Activated naive CD4-positive, alpha-beta T cell (primary cell): ENCODE data around the gene SIRT5.

Experiments
- DNase-seq, 4 experiments: peaks; one replicate each; lab custom pipeline; 2025; lab: John Stamatoyannopoulos, UW

The SIRT5 gene

DNA sequence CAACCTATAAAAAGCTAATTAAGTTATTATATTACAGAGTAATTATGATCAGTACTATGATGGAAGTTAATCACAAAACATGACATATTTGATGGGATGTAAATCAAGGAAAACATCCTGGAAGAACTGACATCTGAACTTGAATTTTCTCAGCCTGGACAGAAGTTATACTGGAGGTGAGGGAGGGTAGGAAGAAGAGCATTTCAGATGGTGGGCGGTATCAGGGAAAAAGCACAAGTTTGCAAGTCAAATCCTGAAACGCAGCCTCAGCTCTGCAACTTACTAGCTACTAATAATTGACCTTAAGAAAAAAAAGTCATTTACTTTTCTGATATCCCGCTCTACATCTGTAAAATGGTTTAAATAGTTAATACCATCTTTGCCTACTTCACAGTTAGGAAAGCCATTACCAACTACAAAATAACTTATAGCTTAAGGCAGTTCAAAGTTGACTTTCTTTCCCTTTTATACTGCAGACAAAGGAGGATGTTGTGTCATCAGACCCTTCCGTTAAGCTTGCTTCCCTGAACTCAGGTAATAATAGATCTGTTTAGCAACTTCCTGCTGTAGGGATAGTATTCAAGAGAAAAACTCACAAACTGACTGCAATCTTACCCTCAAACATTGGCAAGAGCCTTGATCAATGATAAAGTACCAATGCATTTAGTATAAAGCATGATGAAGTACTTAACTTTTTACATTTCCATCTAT is 61.7 kb downstream of the SIRT5 start:
- DNase-seq, result no peak

DNA sequence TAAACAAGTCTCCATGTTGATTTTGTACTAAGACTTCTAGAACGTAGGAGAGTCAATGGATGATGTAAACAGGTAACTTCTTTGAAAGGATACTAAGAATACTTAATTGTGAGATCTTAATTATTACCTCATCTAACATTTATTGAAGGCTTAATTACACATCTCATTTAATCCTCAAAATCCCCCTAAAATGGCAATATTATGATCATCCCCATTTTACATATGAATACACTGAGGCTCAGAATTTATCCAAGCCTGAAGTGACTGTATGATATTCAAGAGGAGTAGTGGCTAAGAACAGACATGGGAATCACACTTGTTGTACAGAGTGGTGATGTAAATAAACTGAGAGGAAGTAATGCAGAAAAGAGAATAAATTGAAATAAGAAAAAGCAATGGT is 63.6 kb downstream of the SIRT5 start:
- DNase-seq, result no peak

DNA sequence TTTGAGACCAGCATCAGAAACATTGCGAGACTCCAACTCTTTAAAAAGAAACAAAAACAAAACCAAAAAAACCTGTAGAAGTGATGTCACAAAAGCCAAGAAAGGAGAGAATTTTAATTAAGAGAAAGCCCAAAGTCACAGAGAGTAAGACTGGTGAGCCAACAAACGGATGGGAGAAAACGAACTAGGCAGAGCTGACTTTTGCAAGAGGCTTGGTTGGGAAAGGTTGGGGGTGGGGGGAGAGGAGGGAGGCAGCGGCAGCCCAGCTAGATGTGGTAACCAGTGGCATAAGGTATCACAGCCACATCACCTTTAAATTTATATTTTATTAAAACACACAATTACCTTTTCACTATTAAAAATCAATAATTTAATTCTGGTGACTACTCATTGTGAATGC is 64.2 kb downstream of the SIRT5 start:
- no peak for DNase-seq

DNA sequence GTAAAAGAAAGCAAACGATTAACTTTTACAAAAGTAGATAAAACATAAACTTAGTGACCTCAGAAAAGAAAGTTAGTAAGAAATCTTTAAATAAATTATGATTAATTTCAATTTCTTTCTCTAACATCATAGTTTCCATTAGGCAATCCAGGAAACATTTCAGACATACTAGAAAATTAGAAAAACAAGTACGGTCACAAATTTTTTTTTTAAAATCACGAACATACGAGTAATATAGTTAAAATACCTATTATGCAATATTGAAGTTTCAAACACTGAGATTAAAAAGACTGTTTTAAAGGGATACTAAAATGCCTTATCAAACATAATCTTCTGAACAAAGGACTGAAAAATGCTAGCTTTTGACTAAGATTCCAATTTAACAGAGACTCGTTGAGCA is 66.9 kb downstream of the SIRT5 start:
- no peak for DNase-seq

DNA sequence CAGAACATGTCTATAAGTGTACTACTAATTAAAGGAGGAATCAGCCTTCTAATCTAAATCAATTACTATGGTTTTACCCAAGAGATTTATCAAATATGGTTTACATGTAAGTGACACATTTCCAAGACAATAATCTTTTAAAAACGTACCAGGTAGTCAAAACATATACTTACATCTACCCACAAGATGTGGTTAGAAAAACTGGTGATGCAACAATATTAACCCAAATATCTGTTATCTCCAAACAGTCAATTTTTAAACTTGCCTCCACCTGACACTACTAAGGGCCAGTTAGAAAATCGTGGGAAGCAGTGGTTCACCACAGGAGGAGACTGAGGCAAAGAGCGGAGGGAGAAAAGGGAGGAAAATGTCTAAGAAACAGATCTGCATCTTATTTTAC is 68.7 kb downstream of the SIRT5 start:
- no peak for DNase-seq

DNA sequence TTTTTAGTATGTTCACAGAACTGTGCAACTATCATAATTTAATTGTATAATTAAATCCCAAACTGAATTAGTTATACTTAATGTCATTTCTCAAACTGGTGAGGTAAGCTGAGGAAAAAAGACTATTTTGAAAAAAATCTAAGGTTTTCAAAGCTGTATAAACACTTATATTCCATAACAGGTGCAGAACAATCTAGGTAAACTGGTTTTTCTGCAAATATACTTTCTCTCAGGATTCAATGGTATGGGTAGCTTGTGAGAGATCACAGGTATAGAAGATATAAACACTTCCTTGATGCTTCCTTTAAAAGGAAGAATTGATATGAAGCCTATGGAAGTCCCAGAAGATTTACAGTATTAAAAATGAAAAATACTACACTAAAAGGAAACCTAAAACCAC is 74.4 kb downstream of the SIRT5 start:
- no peak for DNase-seq

DNA sequence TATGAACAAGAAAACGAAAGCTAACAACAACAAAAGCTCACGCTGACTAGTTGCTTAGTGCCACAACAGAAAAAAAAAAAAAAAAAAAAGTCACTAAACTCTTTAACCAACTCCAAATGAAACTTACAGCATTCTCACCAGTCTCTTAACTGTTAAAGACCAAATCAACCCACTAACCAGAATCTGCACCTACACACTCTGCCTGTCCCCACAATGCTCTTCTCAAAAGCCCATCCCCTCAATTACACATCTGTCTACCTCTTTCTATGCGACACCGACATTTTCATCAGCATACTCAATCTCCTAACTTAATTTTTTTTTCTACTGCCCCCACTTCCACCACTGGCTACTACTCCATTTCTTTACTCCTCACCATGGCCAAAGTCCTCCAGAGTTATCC is 75.0 kb downstream of the SIRT5 start:
- no peak for DNase-seq

DNA sequence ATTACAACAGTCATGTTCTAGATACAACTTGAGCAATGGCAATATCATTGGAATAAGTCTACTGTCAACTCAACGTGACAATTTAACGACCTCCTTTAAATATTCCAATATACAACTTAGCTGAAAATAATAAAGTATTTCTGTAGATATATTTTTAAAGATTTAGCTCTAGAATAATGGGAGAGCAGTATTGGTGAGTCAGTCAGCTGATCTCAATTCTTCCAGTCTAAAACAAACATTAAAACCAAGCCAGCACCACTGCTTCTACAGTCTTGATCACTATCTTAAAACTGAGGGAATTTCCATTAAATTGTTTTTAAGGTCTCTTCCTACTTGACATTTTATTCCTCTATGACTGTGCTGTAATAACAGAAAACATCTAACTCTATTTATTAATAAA is 78.9 kb downstream of the SIRT5 start:
- no peak for DNase-seq

DNA sequence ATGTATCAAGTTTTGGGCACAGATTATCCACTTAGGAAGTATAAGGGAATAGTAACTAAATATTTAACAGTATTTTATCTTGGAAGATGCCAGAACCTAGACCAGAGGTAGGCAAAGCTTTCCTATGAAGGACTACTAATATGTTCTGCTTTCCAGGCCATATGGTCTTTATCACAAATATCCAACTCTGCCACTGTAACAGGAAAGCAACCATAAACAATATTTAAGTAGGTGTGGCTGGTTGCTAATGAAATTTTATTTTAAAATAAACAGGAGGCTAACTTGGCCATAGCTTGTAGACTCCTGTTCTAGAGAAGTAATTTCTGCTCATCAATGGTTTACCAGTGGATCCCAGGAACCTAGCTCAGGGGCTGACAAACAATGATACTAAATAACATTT is 80.1 kb downstream of the SIRT5 start:
- no peak for DNase-seq

DNA sequence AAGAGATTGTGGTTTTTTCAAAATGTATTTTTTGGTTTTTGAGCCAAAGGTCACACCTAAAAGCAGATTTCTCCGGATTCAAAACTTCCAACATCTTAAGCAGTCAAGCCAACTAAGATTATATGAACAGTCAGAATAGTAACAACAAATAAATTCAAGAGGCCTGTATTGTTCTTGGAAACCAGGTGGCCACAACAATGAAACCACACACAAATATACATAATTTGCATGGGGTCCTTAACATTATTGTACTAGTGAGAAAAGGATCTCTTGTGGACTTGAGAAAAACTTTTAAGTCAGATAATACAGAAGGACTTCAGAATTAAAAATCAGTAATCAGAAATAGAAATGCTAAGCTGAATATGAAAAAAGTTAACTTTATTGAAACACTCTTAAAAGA is 81.3 kb downstream of the SIRT5 start:
- DNase-seq, result no peak

DNA sequence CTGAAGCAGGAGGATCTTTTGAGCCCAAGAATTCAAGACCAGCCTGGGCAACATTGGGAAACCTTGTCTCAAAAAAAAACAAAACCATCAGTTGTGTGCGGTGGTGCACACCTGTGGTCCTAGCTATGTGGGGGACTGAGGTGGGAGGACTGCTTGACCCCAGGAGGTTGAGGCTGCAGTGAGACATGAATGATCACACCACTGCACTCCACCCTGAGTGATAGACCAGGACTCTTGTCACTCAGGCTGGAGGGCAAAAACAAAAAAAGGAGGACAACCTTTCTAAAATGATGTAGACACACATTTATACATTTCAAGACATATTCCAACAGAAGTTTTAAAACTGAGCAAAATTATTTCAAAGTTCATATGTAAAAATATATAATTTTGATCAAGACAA is 85.9 kb downstream of the SIRT5 start:
- DNase-seq, result no peak

DNA sequence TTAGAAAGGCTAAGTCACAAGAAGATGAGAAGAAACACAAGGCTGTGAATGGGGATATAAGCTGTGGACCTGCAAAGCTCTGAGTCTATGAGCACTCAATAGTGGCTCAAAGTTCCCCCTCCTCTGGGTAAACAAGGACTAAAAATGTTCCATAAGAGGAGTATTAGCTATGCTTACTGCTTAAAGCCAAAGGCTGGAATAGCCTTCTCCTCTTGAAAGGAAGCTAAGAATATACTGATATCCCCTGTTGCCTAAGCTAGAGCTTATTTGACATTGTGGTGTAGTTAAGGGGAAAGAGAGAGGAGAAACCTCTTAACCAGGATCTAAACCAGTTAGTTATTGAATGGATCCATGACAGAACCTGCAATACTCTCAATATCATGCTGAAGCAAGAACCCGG is 86.5 kb downstream of the SIRT5 start:
- no peak for DNase-seq

DNA sequence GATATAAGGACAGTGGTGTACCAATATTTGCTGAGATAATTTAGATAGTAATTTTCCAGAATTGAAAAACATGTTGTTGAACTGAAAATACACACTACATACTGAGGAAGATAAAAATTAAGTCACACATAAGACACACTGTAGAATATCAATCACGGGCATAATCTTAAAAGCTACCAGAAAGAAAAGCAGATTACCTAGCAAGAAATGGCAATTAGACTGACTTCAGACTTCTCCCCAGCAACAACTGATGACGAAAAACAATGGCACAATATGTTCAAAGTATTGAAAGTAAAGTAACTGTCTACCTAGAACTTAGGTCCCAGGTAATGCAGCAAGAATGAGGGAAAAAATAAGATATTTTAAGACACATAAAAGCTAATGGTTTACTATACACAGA is 87.2 kb downstream of the SIRT5 start:
- no peak for DNase-seq

DNA sequence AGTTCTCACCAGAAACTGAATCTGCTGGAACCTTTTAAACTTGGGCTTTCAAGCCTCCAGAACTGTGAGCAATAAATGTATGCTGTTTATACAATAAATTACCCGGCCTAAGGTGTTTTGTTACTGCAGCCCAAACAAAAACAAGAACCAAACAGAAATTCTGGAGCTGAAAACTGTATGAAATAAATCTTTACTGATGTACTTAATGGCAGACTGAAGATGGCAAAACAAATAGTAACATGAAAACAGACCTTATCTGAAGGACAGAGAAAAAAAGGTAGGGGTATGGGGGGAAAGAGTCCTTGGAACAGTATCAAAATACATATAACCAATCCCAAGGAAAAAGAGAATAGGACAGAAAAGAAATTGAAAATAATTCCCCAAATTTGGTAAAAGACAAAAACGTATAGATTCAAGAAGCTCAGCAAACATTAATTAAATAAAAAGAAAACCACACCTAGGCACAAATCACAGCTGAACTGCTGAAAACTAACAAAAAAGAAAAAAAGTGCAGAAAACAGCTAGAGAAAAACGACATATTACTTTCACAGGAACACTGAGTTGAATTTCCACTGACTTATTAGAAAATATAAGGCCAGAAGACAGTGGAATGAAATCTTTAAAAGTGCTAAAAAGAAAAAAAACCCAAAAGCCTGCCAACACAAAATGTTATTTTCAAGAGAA is 88.4 kb downstream of the SIRT5 start:
- DNase-seq, result no peak

DNA sequence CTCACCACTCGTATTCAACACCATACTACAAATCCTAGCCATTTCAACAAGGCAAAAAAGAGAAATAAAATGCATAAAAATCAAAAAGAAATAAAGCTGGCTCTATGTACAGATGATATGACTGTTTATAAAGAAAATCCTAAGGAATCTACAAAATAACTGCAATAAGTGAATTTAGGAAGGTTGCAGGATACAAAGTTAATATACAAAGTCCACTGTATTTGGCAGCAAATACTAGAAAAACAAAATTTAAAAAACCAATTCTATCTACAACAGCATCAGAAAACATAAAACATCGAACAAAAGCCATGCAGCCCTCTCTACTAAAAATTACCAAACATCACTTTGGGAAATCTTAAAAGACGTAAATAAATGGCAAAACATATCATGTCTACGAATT is 89.6 kb downstream of the SIRT5 start:
- no peak for DNase-seq
